Measurements from ENCODE around the gene CSTA. TPM values are rescaled to one million over a fixed set of nuclear protein-coding genes. Genes with fewer than 3 reads are reported as not detected.

Gene CSTA
- polyA plus RNA-seq, 1 donor from 2014 or later: not detected

GRCh38 chr3:122374034-122374433 lies 49.0 kb downstream of the CSTA start:
- no peaks in the 10 kb centered on the region for H4K20me1 ChIP-seq (ENCODE audit: insufficient read depth)
- H3K4me3 ChIP-seq (ENCODE audit: low read length): no peak overlapping the region
- H3K4me2 ChIP-seq (ENCODE audit: low read length): no peak overlapping the region
- no peaks in the 10 kb centered on the region for H3K36me3 ChIP-seq (ENCODE audit: insufficient read depth, low read length)
- H3K9me3 ChIP-seq (ENCODE audit: low read length): no peaks in the 10 kb centered on the region
- no peak overlapping the region for H2AFZ ChIP-seq (ENCODE audit: low read depth, low read length)
- no peak overlapping the region for H3K27ac ChIP-seq (ENCODE audit: low read length)
- no peaks in the 10 kb centered on the region for H3K9me2 ChIP-seq (ENCODE audit: insufficient read depth, low read length)
- H3K9ac ChIP-seq (ENCODE audit: low read length): no peak overlapping the region
- no peaks in the 10 kb centered on the region for H3F3A ChIP-seq (ENCODE audit: insufficient read depth, low read length, poor library complexity, severe bottlenecking)
- H3K79me2 ChIP-seq (replicated peaks; ENCODE audit: insufficient read depth, low read length): no peaks in the 10 kb centered on the region
- TF ChIP-seq POLR2AphosphoS5 (IDR thresholded peaks at IDR 0.05) (no peak), EZH2 (IDR thresholded peaks at IDR 0.05; ENCODE audit: borderline replicate concordance, insufficient read depth, low read length, poor library complexity, severe bottlenecking) (no peak), RAD21 (conservative IDR thresholded peaks at IDR 0.05) (no peak), TAF1 (IDR thresholded peaks at IDR 0.05; ENCODE audit: low read depth) (no peak), EP300 (conservative IDR thresholded peaks at IDR 0.05; ENCODE audit: poor library complexity, severe bottlenecking) (no peak), SMC3 (conservative IDR thresholded peaks at IDR 0.05; ENCODE audit: poor library complexity) (no peak), REST (IDR thresholded peaks at IDR 0.05; ENCODE audit: borderline replicate concordance) (no peak), MXI1 (conservative IDR thresholded peaks at IDR 0.05; ENCODE audit: poor library complexity, severe bottlenecking) (no peak), CTCF (IDR thresholded peaks at IDR 0.05; ENCODE audit: poor library complexity, severe bottlenecking) (no peak)
- no peaks in the 10 kb centered on the region for H3K27me3 ChIP-seq (ENCODE audit: insufficient read depth, low read depth, low read length)

- no peaks in the 10 kb centered on the region for H3K36me3 ChIP-seq (ENCODE audit: insufficient read depth, low read length)
- H3K9me3 ChIP-seq (ENCODE audit: low read length): no peaks in the 10 kb centered on the region
- H3K4me3 ChIP-seq (ENCODE audit: low read length): no peak overlapping the region
- H3F3A ChIP-seq (ENCODE audit: insufficient read depth, low read length, poor library complexity, severe bottlenecking): no peaks in the 10 kb centered on the region
- H3K79me2 ChIP-seq (replicated peaks; ENCODE audit: insufficient read depth, low read length): peaks cover 15% of the 10 kb centered on the region
- H2AFZ ChIP-seq (ENCODE audit: low read depth, low read length): no peak overlapping the region
- no peak overlapping the region for H3K9ac ChIP-seq (ENCODE audit: low read length)
- no peak overlapping the region for H3K27ac ChIP-seq (ENCODE audit: low read length)
- H4K20me1 ChIP-seq (ENCODE audit: insufficient read depth): no peaks in the 10 kb centered on the region
- H3K9me2 ChIP-seq (ENCODE audit: insufficient read depth, low read length): no peaks in the 10 kb centered on the region
- H3K27me3 ChIP-seq (ENCODE audit: insufficient read depth, low read depth, low read length): no peaks in the 10 kb centered on the region
- no peak for TF ChIP-seq MXI1 (conservative IDR thresholded peaks at IDR 0.05; ENCODE audit: poor library complexity, severe bottlenecking)
- no peak for TF ChIP-seq SMC3 (conservative IDR thresholded peaks at IDR 0.05; ENCODE audit: poor library complexity)
- TF ChIP-seq EZH2 (IDR thresholded peaks at IDR 0.05; ENCODE audit: borderline replicate concordance, insufficient read depth, low read length, poor library complexity, severe bottlenecking): no peak
- TF ChIP-seq EP300 (conservative IDR thresholded peaks at IDR 0.05; ENCODE audit: poor library complexity, severe bottlenecking): no peak
- TF ChIP-seq TAF1 (IDR thresholded peaks at IDR 0.05; ENCODE audit: low read depth): no peak
- TF ChIP-seq REST (IDR thresholded peaks at IDR 0.05; ENCODE audit: borderline replicate concordance): no peak
- H3K4me2 ChIP-seq (ENCODE audit: low read length): no peak overlapping the region
Measured at GRCh38 chr3:122377975-122378374, 52.9 kb downstream of the CSTA start.
